ENCODE data around the gene C2orf78.
"Not testable (repeated sequence)": the region's sequence is repeated elsewhere in the genome, so short reads cannot be mapped to it uniquely, and the experiment has no call there.

C2orf78 gene

GRCh38 chr2:73778867-73779466 lies 5.0 kb upstream of the C2orf78 start:
- DNase-seq (ENCODE audit: low read depth, low spot score): not testable (repeated sequence)

GRCh38 chr2:73779467-73780236 lies 4.3 kb upstream of the C2orf78 start, which contains the start of gene DUSP11:
Gene DUSP11, minus strand, starts transcription at chr2:73780103. Its CDS starts 129 bp downstream, at chr2:73779974.
- peak; percentile 78 for DNase-seq (ENCODE audit: low read depth, low spot score)

GRCh38 chr2:73780237-73780582 lies 3.8 kb upstream of the C2orf78 start:
- DNase-seq (ENCODE audit: low read depth, low spot score): no peak

- not testable (repeated sequence) for DNase-seq (ENCODE audit: low read depth, low spot score)
Observed at GRCh38 chr2:73783402-73783801, 581 bp upstream of the C2orf78 start.

GRCh38 chr2:73811878-73812277 lies 27.9 kb downstream of the C2orf78 start:
- DNase-seq (ENCODE audit: low read depth, low spot score): no peak

- DNase-seq (ENCODE audit: low read depth, low spot score): no peak
Observed at GRCh38 chr2:73812635-73813034, 28.7 kb downstream of the C2orf78 start.

GRCh38 chr2:73818296-73818695 lies 34.3 kb downstream of the C2orf78 start:
- no peak for DNase-seq (ENCODE audit: low read depth, low spot score)

- DNase-seq (ENCODE audit: low read depth, low spot score): no peak
Observed at GRCh38 chr2:73821227-73821626, 37.2 kb downstream of the C2orf78 start.

GRCh38 chr2:73821669-73822068 lies 37.7 kb downstream of the C2orf78 start:
- no peak for DNase-seq (ENCODE audit: low read depth, low spot score)

- no peak for DNase-seq (ENCODE audit: low read depth, low spot score)
Observed at GRCh38 chr2:73822276-73822675, 38.3 kb downstream of the C2orf78 start.

GRCh38 chr2:73822991-73823390 lies 39.0 kb downstream of the C2orf78 start:
- no peak for DNase-seq (ENCODE audit: low read depth, low spot score)

- no peak for DNase-seq (ENCODE audit: low read depth, low spot score)
Observed at GRCh38 chr2:73823416-73823815, 39.4 kb downstream of the C2orf78 start.

GRCh38 chr2:73823916-73824523 lies 40.0 kb downstream of the C2orf78 start:
- DNase-seq (ENCODE audit: low read depth, low spot score): no peak

- no peak for DNase-seq (ENCODE audit: low read depth, low spot score)
Observed at GRCh38 chr2:73825408-73825807, 41.4 kb downstream of the C2orf78 start.

- DNase-seq (ENCODE audit: low read depth, low spot score): no peak
Observed at GRCh38 chr2:73827018-73827417, 43.0 kb downstream of the C2orf78 start.

GRCh38 chr2:73827660-73828388 lies 43.8 kb downstream of the C2orf78 start:
- no peak for DNase-seq (ENCODE audit: low read depth, low spot score)

- no peak for DNase-seq (ENCODE audit: low read depth, low spot score)
Observed at GRCh38 chr2:73828389-73828817, 44.4 kb downstream of the C2orf78 start.

- DNase-seq (ENCODE audit: low read depth, low spot score): peak; percentile 89
Observed at GRCh38 chr2:73828818-73829570, 45.0 kb downstream of the C2orf78 start, which contains the start of gene STAMBP. Gene STAMBP, plus strand, starts transcription at chr2:73828961. Its CDS starts 1,896 bp downstream, at chr2:73830857.

- no peak for DNase-seq (ENCODE audit: low read depth, low spot score)
Observed at GRCh38 chr2:73830871-73831401, 47.0 kb downstream of the C2orf78 start.

- no peak for DNase-seq (ENCODE audit: low read depth, low spot score)
Observed at GRCh38 chr2:73832930-73833329, 48.9 kb downstream of the C2orf78 start.

Data from iPS DF 19.7 (cell line).